Measurements from ENCODE around the gene SBK2. TPM values are rescaled to one million over a fixed set of nuclear protein-coding genes. Genes with fewer than 3 reads are reported as not detected.

The SBK2 gene
- total and polyA plus RNA-seq, 2 experiments from 2014 or later, result 1.1 to 2.0 TPM

GRCh38 chr19:55487924-55488687 is 48.8 kb downstream of the SBK2 start, which contains the start of gene SSC5D:
Gene SSC5D, plus strand, starts transcription at chr19:55488436. Its CDS starts 154 bp downstream, at chr19:55488590.
- Histone ChIP-seq H3K79me2 (replicated peaks; ENCODE audit: insufficient read depth) (no peaks in the 10 kb centered on the region), H3K27me3 (ENCODE audit: insufficient read depth) (no peaks in the 10 kb centered on the region), H3K4me3 (peak within 1 kb of the TSS; percentile 55), H3F3A (replicated peaks; ENCODE audit: low read depth) (peaks cover 15% of the 10 kb centered on the region), H4K20me1 (replicated peaks; ENCODE audit: insufficient read depth) (no peaks in the 10 kb centered on the region), H2AFZ (no peak within 1 kb of the TSS), H3K4me2 (peak within 1 kb of the TSS; percentile 80), H3K4me1 (ENCODE audit: insufficient read depth) (peaks cover 22% of the 10 kb centered on the region; the same call in 1 of the 2 replicates), H3K36me3 (ENCODE audit: insufficient read depth) (no peaks in the 10 kb centered on the region), H3K9me2 (ENCODE audit: insufficient read depth) (no peaks in the 10 kb centered on the region), H3K27ac (ENCODE audit: low read depth) (0 out of 2 replicates have a peak within 1 kb of the TSS, but pooled peaks have one; percentile 66)
- Mint-ChIP-seq H3K4me3 (peak within 1 kb of the TSS; percentile 59), H3K4me1 (peaks cover 24% of the 10 kb centered on the region), H3K27me3 (ENCODE audit: insufficient read depth, low read depth, poor library complexity) (peaks cover 14% of the 10 kb centered on the region), H3K36me3 (ENCODE audit: low read depth) (no peaks in the 10 kb centered on the region; the same call in 2 of the 3 replicates), H3K9me3 (no peaks in the 10 kb centered on the region; the same call in 2 of the 3 replicates), H3K27ac (no peak within 1 kb of the TSS)
- ATAC-seq (peak; percentile 3; the same call in 2 of the 3 replicates), DNase-seq (ENCODE audit: low spot score) (peak; percentile 60)
- TF ChIP-seq POLR2AphosphoS5 (IDR thresholded peaks at IDR 0.05; ENCODE audit: low read depth) (no peak), CTCF (conservative IDR thresholded peaks at IDR 0.05; ENCODE audit: low read depth in 2 of 2) (no peak), ZNF114 (CRISPR knock-in tag; IDR thresholded peaks at IDR 0.05) (no peak), STAT1 (IDR thresholded peaks at IDR 0.05; ENCODE audit: unreplicated experiment) (no peak), JUNB (IDR thresholded peaks at IDR 0.05; ENCODE audit: unreplicated experiment) (no peak), NANOG (IDR thresholded peaks at IDR 0.05; ENCODE audit: borderline replicate concordance) (no peak), EZH2 (IDR thresholded peaks at IDR 0.05; ENCODE audit: low read depth, unreplicated experiment) (no peak), CREB1 (CRISPR knock-in tag; IDR thresholded peaks at IDR 0.05; ENCODE audit: low read depth) (no peak), ETS1 (IDR thresholded peaks at IDR 0.05) (no peak), EZH2phosphoT487 (IDR thresholded peaks at IDR 0.05; ENCODE audit: unreplicated experiment) (no peak), ZNF462 (CRISPR knock-in tag; IDR thresholded peaks at IDR 0.05) (no peak), ZNF331 (CRISPR knock-in tag; IDR thresholded peaks at IDR 0.05; ENCODE audit: low read depth) (no peak)
- TF ChIP-seq, protein P1, sequence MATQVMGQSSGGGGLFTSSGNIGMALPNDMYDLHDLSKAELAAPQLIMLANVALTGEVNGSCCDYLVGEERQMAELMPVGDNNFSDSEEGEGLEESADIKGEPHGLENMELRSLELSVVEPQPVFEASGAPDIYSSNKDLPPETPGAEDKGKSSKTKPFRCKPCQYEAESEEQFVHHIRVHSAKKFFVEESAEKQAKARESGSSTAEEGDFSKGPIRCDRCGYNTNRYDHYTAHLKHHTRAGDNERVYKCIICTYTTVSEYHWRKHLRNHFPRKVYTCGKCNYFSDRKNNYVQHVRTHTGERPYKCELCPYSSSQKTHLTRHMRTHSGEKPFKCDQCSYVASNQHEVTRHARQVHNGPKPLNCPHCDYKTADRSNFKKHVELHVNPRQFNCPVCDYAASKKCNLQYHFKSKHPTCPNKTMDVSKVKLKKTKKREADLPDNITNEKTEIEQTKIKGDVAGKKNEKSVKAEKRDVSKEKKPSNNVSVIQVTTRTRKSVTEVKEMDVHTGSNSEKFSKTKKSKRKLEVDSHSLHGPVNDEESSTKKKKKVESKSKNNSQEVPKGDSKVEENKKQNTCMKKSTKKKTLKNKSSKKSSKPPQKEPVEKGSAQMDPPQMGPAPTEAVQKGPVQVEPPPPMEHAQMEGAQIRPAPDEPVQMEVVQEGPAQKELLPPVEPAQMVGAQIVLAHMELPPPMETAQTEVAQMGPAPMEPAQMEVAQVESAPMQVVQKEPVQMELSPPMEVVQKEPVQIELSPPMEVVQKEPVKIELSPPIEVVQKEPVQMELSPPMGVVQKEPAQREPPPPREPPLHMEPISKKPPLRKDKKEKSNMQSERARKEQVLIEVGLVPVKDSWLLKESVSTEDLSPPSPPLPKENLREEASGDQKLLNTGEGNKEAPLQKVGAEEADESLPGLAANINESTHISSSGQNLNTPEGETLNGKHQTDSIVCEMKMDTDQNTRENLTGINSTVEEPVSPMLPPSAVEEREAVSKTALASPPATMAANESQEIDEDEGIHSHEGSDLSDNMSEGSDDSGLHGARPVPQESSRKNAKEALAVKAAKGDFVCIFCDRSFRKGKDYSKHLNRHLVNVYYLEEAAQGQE (IDR thresholded peaks at IDR 0.05; ENCODE audit: unreplicated experiment), result no peak
